ENCODE results near the gene LONP2.

LONP2 gene, protein sequence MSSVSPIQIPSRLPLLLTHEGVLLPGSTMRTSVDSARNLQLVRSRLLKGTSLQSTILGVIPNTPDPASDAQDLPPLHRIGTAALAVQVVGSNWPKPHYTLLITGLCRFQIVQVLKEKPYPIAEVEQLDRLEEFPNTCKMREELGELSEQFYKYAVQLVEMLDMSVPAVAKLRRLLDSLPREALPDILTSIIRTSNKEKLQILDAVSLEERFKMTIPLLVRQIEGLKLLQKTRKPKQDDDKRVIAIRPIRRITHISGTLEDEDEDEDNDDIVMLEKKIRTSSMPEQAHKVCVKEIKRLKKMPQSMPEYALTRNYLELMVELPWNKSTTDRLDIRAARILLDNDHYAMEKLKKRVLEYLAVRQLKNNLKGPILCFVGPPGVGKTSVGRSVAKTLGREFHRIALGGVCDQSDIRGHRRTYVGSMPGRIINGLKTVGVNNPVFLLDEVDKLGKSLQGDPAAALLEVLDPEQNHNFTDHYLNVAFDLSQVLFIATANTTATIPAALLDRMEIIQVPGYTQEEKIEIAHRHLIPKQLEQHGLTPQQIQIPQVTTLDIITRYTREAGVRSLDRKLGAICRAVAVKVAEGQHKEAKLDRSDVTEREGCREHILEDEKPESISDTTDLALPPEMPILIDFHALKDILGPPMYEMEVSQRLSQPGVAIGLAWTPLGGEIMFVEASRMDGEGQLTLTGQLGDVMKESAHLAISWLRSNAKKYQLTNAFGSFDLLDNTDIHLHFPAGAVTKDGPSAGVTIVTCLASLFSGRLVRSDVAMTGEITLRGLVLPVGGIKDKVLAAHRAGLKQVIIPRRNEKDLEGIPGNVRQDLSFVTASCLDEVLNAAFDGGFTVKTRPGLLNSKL

DNA sequence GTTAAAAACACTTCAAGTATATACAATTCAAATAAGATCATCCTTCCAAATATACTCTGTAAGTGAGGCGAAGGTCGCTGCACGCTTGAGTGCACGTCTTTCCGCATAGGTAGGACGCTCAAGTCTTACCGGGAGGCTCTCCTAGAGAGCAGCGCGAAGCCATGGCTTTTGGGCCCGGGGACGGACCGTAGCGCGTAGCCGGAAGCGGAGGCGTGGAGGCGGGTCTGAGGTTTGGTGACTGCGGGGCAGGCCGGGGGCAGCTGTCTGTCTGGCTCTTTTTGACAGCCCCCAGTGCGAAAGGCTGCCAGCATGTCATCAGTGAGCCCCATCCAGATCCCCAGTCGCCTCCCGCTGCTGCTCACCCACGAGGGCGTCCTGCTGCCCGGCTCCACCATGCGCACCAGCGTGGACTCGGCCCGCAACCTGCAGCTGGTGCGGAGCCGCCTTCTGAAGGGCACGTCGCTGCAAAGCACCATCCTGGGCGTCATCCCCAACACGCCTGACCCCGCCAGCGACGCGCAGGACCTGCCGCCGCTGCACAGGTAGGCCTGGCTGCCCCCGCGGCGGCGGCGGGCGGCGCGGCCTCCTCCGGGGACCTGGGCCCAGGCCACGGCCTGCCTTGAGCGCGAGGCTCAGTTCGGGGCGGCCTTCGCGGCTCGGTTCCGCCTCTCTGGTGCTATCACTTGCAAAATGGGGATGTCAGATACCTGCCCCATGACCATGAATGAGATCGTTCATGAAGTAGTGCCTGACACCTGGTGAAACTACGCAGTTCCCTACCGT lies at the start of gene LONP2:
Gene LONP2, plus strand, starts transcription at position 221 of the 783 bp plus-strand sequence. Its CDS starts 89 bp downstream, at position 310.
- DNase-seq = peak; percentile 89

DNA sequence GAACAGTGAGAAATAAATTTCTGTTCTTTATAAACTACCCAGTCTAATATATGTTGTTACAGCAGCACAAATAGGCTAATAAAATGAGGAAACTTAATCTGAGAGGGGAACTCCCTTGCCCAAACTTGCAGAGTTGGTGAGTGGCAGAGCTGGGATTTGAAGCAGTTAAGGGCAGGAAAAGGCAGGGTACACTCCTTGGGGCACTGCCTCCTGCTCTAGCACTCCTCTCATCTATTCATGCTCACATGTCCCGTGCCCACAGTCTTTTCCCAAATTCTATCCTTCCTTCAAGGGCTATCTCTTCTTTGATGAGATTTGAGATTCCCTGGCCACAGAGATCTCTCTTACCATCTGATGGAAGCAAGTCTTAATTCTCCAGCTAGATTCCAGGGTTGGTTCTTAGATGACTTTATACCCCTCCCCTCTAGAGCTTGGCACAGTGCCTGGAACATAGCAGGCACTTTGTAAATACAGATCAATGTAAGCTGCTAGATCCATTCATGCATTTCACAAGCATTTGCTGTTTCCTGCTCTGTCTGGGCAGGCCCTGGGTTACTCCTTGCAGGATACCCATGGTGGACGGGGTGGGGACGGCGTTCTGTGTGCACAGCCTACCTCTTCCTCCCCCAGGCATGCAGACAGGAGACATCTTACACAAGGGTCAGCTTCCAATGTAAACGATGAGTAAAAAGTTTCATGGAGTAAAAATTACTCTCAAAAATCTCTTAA lies 49.1 kb upstream of the LONP2 start:
- peak; percentile 89 for DNase-seq

DNA sequence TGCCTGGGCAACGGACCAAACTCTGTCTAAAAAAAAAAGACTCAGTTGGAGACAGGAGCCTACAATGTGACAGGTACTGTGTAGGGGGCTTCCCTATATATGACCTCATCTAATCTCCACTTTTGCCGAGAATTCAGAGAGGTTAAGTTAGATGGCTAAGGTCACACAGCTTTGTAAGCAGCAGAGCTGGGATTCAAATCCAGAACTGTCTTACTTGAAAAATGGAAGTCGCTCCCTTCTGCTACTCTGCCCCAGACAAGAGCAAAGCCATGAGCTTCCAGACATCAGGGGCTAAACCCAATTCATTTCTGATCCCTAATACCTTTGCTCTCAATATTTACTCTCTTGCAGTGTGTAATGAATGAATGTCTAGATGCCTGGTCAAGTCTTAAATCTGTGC lies 46.8 kb upstream of the LONP2 start:
- DNase-seq = peak; percentile 84

DNA sequence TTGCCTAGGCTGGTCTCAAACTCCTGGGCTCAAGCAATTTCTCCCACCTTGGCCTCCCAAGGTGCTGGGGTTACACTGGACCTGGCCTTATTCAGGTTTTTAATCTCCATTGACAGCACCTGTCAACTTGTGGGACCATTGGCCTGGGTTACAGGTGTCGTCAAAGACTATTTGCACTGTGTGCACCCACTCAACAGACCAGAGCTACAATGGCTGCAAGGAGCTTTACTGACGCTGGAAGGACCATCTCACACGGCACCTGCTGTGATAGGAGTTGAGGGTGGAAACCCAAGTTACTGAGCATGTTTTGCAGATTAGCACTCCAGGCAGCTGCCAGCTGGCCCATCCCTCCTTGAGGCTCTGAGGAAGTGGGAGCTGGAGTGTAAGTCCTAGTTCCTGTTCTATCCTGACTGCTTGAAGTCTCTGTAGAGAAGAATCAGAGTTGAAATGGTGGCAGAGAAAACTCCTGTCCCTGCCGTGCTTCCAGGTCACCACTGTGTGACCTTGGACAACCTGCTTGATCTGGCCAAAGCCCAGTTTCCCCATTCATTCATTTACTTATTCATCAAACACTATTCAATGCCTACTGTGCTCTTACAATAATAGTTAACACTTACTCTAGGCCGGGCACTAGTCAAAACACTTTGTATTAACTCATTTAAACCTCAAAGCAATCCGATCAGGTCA lies 42.4 kb upstream of the LONP2 start:
- peak; percentile 1 for DNase-seq

DNA sequence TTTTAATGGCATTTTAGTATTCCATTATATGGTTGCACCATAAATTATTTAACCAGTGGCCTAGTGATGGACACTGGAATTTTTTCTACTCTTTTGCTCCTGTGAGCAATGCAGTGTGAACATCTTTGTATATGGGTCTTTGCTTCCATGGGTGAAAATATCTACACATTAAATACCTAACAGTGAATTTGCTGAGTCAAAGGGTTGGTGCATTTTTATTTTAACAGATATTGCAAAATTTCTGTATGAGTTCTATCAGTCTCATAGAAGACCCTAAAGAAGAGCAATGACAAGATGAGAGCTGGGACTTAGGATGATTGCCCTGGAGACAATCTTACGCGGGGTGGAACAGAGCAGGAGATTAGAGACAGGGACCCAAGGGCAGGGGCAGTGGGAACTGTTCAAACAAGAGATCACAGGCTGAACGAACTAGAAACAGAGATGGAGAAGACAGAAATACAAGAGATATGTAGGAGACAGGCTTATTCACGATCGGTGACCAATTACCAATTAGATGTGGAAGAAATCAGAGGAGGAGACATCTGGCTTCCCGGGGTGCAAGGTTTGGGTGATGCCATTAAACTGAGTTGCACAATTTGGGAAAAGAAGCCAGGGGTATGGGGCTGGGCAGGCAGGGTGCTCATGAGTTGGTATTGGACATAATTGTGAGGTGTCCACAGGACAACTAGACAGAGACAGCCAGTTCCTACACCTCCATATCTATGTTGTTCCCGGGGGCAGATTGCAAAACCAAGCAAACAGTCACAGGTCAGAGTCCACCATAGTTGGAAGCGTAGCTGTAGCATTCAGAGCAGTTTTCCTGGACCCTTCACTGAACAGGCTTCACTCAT lies 39.9 kb upstream of the LONP2 start:
- no peak for DNase-seq

DNA sequence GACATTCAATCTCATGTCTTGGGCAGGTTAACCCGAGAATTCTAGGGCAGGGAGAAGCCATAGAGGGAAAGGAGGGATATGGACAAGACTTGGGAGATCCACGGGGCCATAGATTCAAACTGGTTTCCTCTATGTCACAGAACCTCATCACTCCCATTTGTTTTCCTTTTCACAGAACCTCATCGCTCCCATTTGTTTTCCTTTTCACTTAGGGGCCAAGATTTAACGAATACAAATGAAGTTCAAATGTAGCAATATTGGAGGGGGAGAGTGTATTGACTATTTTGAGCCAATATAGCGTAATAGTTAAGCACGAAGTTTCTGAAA lies 39.3 kb upstream of the LONP2 start:
- no peak for DNase-seq

DNA sequence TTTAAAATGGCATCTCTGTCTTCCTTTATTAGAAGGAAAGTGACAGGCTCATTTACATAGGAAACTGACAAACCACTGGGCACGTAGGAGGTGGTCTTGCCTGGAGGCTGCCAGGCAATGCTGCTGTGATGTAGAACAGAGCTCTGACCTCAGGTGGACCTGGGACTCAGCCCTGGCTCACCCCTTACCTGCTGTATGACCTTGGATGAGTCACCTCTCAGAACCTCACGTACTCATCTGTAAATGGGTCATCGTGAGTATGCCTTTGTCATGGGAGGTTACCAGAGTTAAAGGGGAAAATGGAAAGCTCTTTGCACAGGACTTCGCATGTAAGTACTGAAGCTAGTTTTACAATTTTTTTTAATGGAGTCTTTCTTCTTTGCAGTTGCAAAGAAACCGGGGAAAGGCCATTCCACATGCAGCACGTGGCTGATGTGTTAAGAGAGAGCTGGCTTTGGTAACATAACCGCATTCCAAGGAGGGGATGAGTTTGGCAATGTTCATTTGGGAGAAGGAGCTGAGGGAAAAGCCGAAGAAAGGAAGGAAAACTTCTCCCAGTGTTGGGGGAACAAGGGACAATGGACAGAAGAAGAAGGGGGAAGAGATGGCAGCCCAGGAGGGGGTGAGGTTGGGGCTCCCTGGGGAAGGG lies 37.4 kb upstream of the LONP2 start:
- no peak for DNase-seq

DNA sequence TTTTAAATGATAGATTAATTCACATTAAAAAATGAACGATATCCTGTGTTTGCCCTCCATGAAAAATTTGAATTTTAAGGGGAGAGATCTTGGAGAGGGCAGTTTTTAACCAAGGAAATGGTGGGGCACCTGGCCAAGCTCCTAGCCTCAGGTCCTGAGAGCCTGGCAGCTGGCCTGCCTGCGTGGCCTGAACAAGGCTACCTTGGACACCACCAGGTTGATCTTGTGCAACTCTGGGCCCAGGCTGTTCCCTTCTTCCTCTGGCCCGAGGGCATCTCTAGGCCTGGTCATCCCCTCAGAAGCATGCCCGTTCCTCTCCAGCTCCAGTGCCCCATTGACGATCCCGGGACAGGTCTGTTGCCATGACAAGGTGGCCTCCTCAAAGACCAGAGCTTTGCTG lies 33.4 kb upstream of the LONP2 start:
- no peak for DNase-seq

DNA sequence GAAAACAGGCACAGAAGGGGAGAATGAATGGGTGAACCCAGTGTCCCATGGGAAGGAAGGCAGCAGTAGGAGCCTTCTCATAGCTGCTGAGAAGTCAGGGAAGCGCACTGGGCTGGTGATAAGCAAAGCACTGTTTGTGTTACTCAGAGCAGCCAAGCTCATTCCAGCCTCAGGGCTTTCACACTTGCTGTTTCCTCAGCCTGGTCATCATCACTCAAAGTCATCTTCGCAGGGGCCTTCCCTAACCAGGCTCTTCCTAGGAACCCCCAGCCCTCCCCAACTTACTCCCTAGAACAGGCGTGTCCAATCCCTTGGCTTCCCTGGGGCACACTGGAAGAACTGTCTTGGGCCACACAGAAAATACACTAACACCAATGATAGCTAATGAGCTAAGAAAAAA lies 32.1 kb upstream of the LONP2 start:
- DNase-seq = no peak

DNA sequence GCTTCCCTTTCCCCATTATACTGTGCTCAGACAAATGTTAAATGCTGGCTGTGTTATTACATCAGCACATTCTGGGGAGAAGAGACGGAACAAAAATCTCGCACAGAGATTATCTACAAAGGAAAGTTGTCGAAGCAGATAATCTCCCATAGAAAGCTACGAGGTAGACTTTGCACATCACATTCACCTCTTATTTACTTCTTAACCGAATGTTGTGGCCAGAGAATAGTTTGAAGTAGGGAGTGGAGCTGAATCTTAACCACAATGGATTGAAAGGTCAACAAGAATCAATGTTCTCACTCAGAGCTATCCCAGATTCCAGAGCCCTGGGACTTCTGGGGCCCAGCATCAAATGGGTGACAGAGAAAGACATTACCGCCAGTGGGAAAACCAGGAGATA lies 28.4 kb upstream of the LONP2 start:
- no peak for DNase-seq

DNA sequence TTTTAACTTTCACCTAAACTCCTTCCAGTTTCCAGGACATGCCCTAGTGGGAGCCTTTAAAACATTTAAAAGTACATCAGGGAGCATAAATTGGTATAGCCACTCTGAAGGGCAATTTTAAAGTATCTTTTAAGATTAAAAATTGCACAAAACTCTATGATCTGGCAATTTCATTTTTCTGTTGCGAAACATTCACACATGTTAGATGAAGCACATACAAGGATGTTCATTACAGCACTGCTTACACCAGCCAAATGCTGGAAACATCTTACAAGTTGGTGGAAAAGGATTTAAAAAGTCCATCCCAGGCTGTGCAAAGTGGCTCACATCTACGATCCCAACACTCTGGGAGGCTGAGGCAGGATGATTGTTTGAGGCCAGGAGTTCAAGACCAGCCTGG lies 26.4 kb upstream of the LONP2 start:
- no peak for DNase-seq

DNA sequence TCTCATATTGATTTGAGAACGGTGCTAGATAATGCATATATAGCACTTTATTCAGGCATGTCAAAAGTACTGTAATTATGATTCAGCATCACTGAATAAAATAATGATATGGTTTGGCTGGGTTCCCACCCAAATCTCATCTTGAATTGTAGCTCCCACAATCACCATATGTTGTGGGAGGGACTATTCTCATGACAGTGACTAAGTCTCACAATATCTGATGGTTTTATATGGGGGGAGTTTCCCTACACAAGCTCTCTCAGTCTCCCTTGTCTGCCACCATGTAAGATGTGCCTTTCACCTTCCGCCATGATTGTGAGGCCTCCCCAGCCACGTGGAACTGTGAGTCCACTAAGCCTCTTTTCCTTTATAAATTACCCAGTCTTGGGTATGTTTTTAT lies 25.6 kb upstream of the LONP2 start:
- no peak for DNase-seq

DNA sequence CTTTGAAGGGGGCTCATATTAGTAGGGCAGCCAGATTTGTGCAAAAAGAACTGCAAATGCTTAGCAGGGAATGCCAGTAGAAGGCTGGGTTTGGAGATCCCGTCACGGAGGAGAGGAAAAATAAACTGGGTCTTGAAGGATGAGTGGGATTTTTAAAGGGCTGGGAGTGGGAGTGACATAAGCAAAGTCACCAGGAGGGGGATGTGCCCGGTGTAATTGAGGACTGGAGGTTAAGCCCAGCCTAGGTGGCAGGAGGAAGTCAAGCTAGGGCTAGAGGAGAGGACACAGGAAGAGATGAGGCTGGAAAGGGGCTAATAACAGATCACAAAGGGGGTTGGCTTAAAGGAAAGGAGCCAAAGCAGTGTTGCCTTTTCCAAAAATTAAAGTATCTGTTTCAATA lies 23.2 kb upstream of the LONP2 start:
- DNase-seq = no peak

DNA sequence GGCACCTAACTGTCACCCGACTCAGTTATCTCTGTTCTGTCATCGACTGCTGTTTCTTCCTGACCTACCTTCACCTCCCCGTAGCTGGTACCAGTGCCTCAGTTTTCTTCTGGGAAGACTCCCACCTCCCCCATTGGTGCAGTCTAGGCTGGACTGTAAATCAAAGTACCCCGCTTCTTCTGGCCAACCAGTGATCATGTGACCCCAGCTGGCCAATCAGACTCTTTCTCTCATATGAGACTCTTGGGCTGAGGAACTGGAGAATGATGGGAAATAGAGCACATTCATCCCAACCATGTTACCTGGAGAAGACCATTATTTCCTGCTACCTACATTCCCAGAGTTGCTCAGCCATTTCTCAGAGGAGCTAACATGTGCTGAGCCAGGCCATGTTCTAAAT lies 20.6 kb upstream of the LONP2 start:
- no peak for DNase-seq

DNA sequence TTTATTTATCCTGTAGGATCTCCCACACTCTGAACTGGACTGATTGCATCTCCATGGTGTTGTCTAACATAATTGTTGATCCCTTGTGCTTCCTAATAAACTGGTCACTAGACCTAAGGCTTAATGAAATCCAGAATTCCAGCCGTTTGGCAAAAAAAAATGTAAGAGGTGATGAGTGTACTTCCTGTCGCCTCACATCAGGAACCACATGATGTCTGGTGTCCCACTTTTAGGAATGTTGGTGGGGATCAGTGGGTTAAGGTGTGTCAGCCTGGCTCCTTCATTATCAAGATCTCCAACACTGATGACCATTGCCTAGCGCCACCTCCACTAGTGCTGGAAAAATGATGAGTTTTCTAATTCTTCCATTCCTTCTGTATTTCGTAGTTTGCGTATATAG lies 18.6 kb upstream of the LONP2 start:
- DNase-seq = no peak

DNA sequence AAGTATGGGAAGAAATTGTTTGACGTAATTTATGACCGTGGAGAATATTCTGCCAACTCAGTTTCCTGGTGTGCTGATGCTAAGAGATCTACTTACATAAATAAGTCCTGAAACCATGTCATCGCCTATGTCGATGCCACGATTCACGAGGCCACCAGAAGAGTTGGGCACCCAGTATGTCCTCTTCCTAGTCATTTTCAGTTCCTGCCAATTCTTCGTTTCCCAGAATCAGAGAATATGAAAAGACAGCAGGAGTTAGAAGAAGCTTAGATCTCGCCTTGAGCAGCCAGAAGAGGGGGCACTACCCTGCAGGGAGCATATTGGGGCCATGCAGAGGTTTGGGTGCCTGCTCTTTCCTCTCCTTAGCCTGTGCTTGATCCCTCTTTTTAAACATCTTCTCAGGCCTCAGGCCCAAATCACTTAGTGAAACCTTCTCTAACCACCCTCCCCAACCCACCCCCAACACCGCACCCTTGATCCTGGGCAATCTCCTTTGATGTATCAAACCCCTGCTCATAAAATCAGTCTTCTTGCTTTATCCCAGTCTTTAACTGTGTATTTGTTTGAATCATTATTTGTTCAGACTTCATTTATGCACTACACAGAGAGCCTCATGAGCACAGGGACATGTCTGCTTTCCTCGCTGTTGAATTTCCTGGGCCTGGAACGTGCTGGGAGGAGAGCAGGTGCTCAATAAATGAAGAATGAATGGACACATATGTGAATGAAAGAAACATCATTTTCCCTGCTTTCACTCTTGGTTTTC lies 12.2 kb upstream of the LONP2 start:
- DNase-seq = peak; percentile 2

DNA sequence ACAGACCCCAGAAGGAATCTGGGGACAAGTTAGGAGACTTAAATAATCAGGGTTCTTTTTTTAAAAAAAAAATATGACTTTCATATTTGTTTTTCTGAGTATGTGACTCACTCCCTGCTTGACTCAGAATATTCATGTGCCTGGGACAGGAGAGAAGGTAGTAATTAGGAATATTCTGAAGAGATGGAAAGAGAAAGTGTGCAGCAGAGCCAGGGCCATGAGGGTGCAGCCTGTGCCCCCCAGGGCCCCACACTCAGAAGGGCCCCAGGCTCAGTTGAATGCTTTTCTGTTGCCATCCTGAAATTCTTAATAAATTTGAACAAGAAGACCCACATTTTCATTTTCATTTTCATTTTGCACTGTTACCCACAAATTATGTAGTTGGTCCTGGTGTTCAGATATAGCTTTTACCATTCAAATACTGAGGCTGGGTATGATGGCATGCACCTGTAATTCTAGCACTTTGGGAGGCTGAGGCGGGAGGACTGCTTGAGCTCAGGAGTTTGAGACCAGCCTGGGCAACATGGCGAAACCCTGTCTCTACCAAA lies 11.5 kb upstream of the LONP2 start:
- no peak for DNase-seq

DNA sequence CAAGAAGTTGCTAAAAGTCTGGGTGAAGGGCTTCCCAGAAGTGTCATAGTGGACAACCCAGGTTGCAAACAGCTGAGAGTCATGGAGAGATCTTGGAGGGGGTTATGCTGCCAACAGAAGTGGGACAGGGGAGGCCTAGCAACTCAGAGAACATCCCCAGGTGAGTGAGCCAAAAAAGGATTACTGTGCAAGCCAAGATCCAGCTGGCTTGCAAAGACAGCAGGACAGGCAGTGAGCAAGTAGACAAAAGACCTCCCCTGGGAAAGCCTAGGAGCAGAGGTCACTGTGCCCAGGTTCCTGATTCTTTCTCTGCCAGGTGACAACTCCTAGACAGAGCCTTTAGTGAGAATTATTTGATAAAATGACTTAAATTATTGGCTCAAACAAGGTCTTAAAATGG lies 9.5 kb upstream of the LONP2 start:
- no peak for DNase-seq

DNA sequence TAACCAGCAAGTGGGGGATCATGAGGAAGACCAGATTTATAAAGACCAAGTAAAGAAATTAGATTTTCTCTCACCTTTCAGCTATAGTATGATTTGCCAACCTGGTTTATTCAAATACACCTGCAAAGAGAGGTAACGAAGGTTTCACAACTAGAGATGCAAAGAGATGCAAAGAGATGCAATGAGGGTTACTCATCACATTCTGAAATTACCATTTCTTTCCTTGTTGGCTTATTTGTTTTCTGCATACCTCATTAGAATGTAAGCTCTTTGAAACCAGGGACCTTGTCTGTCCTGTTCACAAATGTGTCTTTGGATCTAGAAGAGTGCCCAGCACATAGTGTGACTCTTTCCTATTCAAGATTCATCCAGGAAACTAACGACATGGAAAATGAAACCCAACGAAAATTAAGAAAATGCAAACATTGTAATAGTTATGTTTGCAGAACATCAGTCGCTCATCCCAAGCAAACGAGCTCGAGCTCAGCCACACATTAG lies 9.0 kb upstream of the LONP2 start:
- DNase-seq = no peak
